Nephron progenitor cell (in vitro differentiated cells): ENCODE results near the gene MAPK8IP3.

Experiments used
- DNase-seq: peaks from one replicate; pipeline ENCODE4 v3.0.0; 2021
- H3K27ac Mint-ChIP-seq: 2 replicates; pipeline ENCODE4 v1.8.0; 2021; ENCODE audit warnings: mild to moderate bottlenecking, moderate library complexity, mixed read lengths
- H3K27me3 Mint-ChIP-seq: 2 replicates; pipeline ENCODE4 v1.8.0; 2021; ENCODE audit warnings: mild to moderate bottlenecking, low read depth, mixed read lengths; ENCODE audit not compliant: poor library complexity
- H3K36me3 Mint-ChIP-seq: 2 replicates; pipeline ENCODE4 v1.8.0; 2021; ENCODE audit warnings: low read depth, mixed read lengths
- H3K4me1 Mint-ChIP-seq: 2 replicates; pipeline ENCODE4 v1.8.0; 2021; ENCODE audit warnings: mixed read lengths
- H3K4me3 Mint-ChIP-seq: 2 replicates; pipeline ENCODE4 v1.8.0; 2021; ENCODE audit warnings: mild to moderate bottlenecking, moderate library complexity, mixed read lengths
- H3K9me3 Mint-ChIP-seq: 2 replicates; pipeline ENCODE4 v1.8.0; 2021; ENCODE audit warnings: mild to moderate bottlenecking, moderate library complexity, mixed read lengths
- TF ChIP-seq, protein P1 (sequence below): fragments of 200-600 bp; sonication (generic); IDR thresholded peaks from 2 replicates; pipeline ENCODE4 v1.5.0; 2021; ENCODE audit warnings: antibody characterized with exemption

The MAPK8IP3 gene

GRCh38 chr16:1800701-1801100 lies 94.7 kb downstream of the MAPK8IP3 start:
- Mint-ChIP-seq H3K4me3 (no peak overlapping the region), H3K36me3 (peaks cover 74% of the 10 kb centered on the region), H3K27ac (no peak overlapping the region), H3K9me3 (peaks cover 46% of the 10 kb centered on the region), H3K27me3 (no peaks in the 10 kb centered on the region), H3K4me1 (no peaks in the 10 kb centered on the region)
- TF ChIP-seq, protein P1, sequence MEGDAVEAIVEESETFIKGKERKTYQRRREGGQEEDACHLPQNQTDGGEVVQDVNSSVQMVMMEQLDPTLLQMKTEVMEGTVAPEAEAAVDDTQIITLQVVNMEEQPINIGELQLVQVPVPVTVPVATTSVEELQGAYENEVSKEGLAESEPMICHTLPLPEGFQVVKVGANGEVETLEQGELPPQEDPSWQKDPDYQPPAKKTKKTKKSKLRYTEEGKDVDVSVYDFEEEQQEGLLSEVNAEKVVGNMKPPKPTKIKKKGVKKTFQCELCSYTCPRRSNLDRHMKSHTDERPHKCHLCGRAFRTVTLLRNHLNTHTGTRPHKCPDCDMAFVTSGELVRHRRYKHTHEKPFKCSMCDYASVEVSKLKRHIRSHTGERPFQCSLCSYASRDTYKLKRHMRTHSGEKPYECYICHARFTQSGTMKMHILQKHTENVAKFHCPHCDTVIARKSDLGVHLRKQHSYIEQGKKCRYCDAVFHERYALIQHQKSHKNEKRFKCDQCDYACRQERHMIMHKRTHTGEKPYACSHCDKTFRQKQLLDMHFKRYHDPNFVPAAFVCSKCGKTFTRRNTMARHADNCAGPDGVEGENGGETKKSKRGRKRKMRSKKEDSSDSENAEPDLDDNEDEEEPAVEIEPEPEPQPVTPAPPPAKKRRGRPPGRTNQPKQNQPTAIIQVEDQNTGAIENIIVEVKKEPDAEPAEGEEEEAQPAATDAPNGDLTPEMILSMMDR, result no peak
- no peak for DNase-seq

- H3K27me3 Mint-ChIP-seq, result no peaks in the 10 kb centered on the region
- H3K36me3 Mint-ChIP-seq, result peaks cover 43% of the 10 kb centered on the region
- H3K27ac Mint-ChIP-seq, result no peak overlapping the region
- peaks cover 14% of the 10 kb centered on the region for H3K9me3 Mint-ChIP-seq
- no peak overlapping the region for H3K4me3 Mint-ChIP-seq
- DNase-seq, result no peak
- no peaks in the 10 kb centered on the region for H3K4me1 Mint-ChIP-seq
- TF ChIP-seq, protein P1, result no peak
These were observed 101.6 kb downstream of the MAPK8IP3 start for GRCh38 chr16:1807626-1808025.

GRCh38 chr16:1808691-1809090 lies 102.7 kb downstream of the MAPK8IP3 start:
- Mint-ChIP-seq H3K4me1 (no peaks in the 10 kb centered on the region), H3K36me3 (peaks cover 50% of the 10 kb centered on the region), H3K27ac (no peak overlapping the region), H3K9me3 (peaks cover 14% of the 10 kb centered on the region), H3K4me3 (no peak overlapping the region), H3K27me3 (no peaks in the 10 kb centered on the region)
- no peak for DNase-seq
- TF ChIP-seq, protein P1, result no peak

- H3K27ac Mint-ChIP-seq, result no peak overlapping the region
- H3K4me3 Mint-ChIP-seq, result no peak overlapping the region
- H3K9me3 Mint-ChIP-seq, result peaks cover 14% of the 10 kb centered on the region
- peaks cover 50% of the 10 kb centered on the region for H3K36me3 Mint-ChIP-seq
- TF ChIP-seq, protein P1, result no peak
- H3K27me3 Mint-ChIP-seq, result no peaks in the 10 kb centered on the region
- no peaks in the 10 kb centered on the region for H3K4me1 Mint-ChIP-seq
- no peak for DNase-seq
These were observed 103.3 kb downstream of the MAPK8IP3 start for GRCh38 chr16:1809281-1809801.

GRCh38 chr16:1810106-1810505 lies 104.1 kb downstream of the MAPK8IP3 start:
- peaks cover 47% of the 10 kb centered on the region for H3K36me3 Mint-ChIP-seq
- TF ChIP-seq, protein P1, result no peak
- H3K27me3 Mint-ChIP-seq, result no peaks in the 10 kb centered on the region
- no peak overlapping the region for H3K4me3 Mint-ChIP-seq
- H3K4me1 Mint-ChIP-seq, result no peaks in the 10 kb centered on the region
- H3K9me3 Mint-ChIP-seq, result peaks cover 14% of the 10 kb centered on the region
- DNase-seq, result no peak
- no peak overlapping the region for H3K27ac Mint-ChIP-seq

DNA sequence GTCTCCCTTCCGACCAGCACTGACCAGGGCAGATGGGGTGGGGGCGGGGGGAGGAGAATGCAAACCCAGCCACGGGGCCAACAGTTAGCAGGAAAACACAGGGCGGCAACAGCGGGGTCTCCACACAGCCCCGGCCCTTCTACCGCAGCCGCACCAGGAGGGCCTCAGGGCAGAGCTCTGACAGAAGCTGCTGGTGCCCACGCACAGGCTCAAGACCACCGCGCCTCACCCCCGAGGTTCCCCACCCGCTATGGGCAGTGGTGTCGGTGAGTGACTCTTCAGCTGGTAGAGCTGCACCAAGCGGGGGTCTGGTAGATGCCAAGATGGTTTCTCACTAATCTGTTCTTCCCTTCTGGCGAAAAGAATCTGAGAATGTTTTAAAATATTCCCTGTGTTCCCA lies 104.5 kb downstream of the MAPK8IP3 start:
- Mint-ChIP-seq H3K36me3 (peaks cover 47% of the 10 kb centered on the region), H3K4me1 (no peaks in the 10 kb centered on the region), H3K27ac (no peak overlapping the region), H3K4me3 (no peak overlapping the region), H3K27me3 (no peaks in the 10 kb centered on the region), H3K9me3 (peaks cover 13% of the 10 kb centered on the region)
- TF ChIP-seq, protein P1, result no peak
- DNase-seq, result no peak
